K562 (cell line): ENCODE measurements around the gene RAVER2. TPM values are rescaled to one million over a fixed set of nuclear protein-coding genes. Genes with fewer than 3 reads are reported as not detected.

Experiments
- CAMTA2 ChIP-seq: fragments of 250-450 bp; sonication (Bioruptor Pico); conservative IDR thresholded peaks from 2 replicates; pipeline ENCODE4 v1.5.1; 2022
- CTCF ChIP-seq, 3 experiments: IDR thresholded peaks in 2 of 3; conservative IDR thresholded peaks in 1 of 3; 2 replicates each; pipeline ENCODE4 v1.5.1; 2011 to 2012; ENCODE audit warnings: low read length in 3 of 3, mild to moderate bottlenecking in 3 of 3, control low read depth in 2 of 3, improper control_type of control experiment in 1 of 3, inconsistent platforms in 1 of 3, low read depth in 1 of 3, mixed read lengths in 1 of 3, moderate library complexity in 1 of 3; ENCODE audit not compliant: insufficient read depth in 2 of 3
- CTCFL ChIP-seq: IDR thresholded peaks from 2 replicates; pipeline ENCODE4 v1.6.1; 2011; ENCODE audit warnings: borderline replicate concordance, low read depth, mild to moderate bottlenecking, moderate library complexity, low read length; ENCODE audit not compliant: insufficient read depth, poor library complexity, severe bottlenecking
- ETV6 ChIP-seq, 3 experiments: fragments of 150-350 bp in 1 of 3; sonication (generic) in 1 of 3; formaldehyde crosslinking in 1 of 3; IDR thresholded peaks; 2 replicates each; pipeline versions ENCODE4 v1.6.1 to v1.8.0; 2014 to 2022; ENCODE audit warnings: borderline replicate concordance in 2 of 3, low read depth in 2 of 3, antibody characterized with exemption in 1 of 3, low read length in 1 of 3, mild to moderate bottlenecking in 1 of 3, missing genetic modification reagents in 1 of 3
- GABPB1 ChIP-seq: sonication (generic); formaldehyde crosslinking; IDR thresholded peaks from 2 replicates; pipeline ENCODE4 v1.8.0; 2022; ENCODE audit warnings: mild to moderate bottlenecking, missing genetic modification reagents
- HEY1 ChIP-seq: fragments of 250-450 bp; sonication (Bioruptor Pico); IDR thresholded peaks from 2 replicates; pipeline ENCODE4 v1.5.0; 2020; ENCODE audit warnings: mild to moderate bottlenecking, moderate library complexity, borderline replicate concordance
- ID3 ChIP-seq, 2 experiments: fragments of 250-450 bp in 1 of 2; fragments of 450-650 bp in 1 of 2; sonication (Bioruptor Pico) in 1 of 2; IDR thresholded peaks; 2 replicates each; pipeline versions ENCODE4 v1.6.1 to v1.8.0; 2016 to 2021; ENCODE audit warnings: mild to moderate bottlenecking in 2 of 2, moderate library complexity in 2 of 2, missing compliant biosample characterization in 1 of 2, missing genetic modification characterization in 1 of 2
- JUND ChIP-seq, 2 experiments: IDR thresholded peaks; 2 replicates in 1 of 2; 3 replicates in 1 of 2; pipeline ENCODE4 v1.6.1; 2011; ENCODE audit warnings: borderline replicate concordance in 2 of 2, low read depth in 2 of 2, low read length in 2 of 2, improper control_type of control experiment in 1 of 2, missing biosample characterization in 1 of 2, missing genetic modification characterization in 1 of 2, missing genetic modification reagents in 1 of 2
- MYNN ChIP-seq, 2 experiments: sonication (generic); formaldehyde crosslinking in 1 of 2; IDR thresholded peaks; 2 replicates each; pipeline versions ENCODE4 v1.5.0 to v1.6.1; 2016 to 2020; ENCODE audit warnings: antibody characterized with exemption in 1 of 2, missing genetic modification reagents in 1 of 2
- NR4A1 ChIP-seq, 2 experiments: fragments of 250-450 bp in 1 of 2; fragments of 450-650 bp in 1 of 2; sonication (Bioruptor Pico) in 1 of 2; IDR thresholded peaks; 2 replicates each; pipeline versions ENCODE4 v1.4.0 to v1.6.1; 2016 to 2020; ENCODE audit warnings: mild to moderate bottlenecking in 2 of 2, missing compliant biosample characterization in 1 of 2, missing genetic modification characterization in 1 of 2, moderate library complexity in 1 of 2
- SP1 ChIP-seq: sonication (generic); formaldehyde crosslinking; IDR thresholded peaks from 2 replicates; pipeline ENCODE4 v1.8.1; 2022; ENCODE audit warnings: mild to moderate bottlenecking, missing genetic modification reagents
- TAF1 ChIP-seq: IDR thresholded peaks from 2 replicates; pipeline ENCODE4 v1.6.1; 2011; ENCODE audit warnings: mild to moderate bottlenecking, low read length, moderate library complexity; ENCODE audit not compliant: insufficient read depth, control insufficient read depth, severe bottlenecking; ENCODE audit errors: extremely low read depth
- ZBTB2 ChIP-seq: fragments of 450-650 bp; IDR thresholded peaks from 2 replicates; pipeline ENCODE4 v1.6.1; 2016; ENCODE audit warnings: antibody characterized with exemption
- ZKSCAN1 ChIP-seq: fragments of 150-350 bp; IDR thresholded peaks from 2 replicates; pipeline ENCODE4 v1.6.1; 2016; ENCODE audit warnings: low read depth, low read length
- ZNF239 ChIP-seq: fragments of 250-450 bp; sonication (Bioruptor Pico); IDR thresholded peaks from 2 replicates; pipeline ENCODE4 v1.4.0; 2020; ENCODE audit warnings: mild to moderate bottlenecking
- ZNF316 ChIP-seq: fragments of 450-650 bp; IDR thresholded peaks from 2 replicates; pipeline ENCODE4 v1.6.1; 2016
- ZNF699 ChIP-seq: fragments of 250-450 bp; sonication (Bioruptor Pico); IDR thresholded peaks from 2 replicates; pipeline ENCODE4 v1.8.0; 2021; ENCODE audit warnings: mild to moderate bottlenecking, moderate library complexity; ENCODE audit not compliant: insufficient replicate concordance
- polyA plus RNA-seq, 8 experiments: library from polyadenylated mRNA; depleted of rRNA in 4 of 8; stranded (reverse) in 5 of 8; unstranded in 3 of 8; fragments of >200 nt; fragmentation: Nextera tagmentation in 2 of 8; fragmentation: Illumina TruSeq in 1 of 8; extraction: Ambion mirVana in 2 of 8; extraction: Trizol in 1 of 8; gene quantifications; 2 replicates each; pipeline versions ENCODE4 v1.2.1 to v1.2.3, GENCODE V29; 2011 to 2014; ENCODE audit warnings: inconsistent platforms in 1 of 8, missing spikeins in 1 of 8
- total RNA-seq, 7 experiments: library from RNA; depleted of rRNA in 6 of 7; stranded (reverse); fragments of >200 nt in 6 of 7; fragmentation: Illumina TruSeq in 2 of 7; extraction: Trizol in 2 of 7; gene quantifications; 2 replicates each; pipeline versions ENCODE4 v1.2.1 to v1.2.3, GENCODE V29; 2011 to 2021; ENCODE audit warnings: low replicate concordance in 1 of 7

RAVER2 gene
- total and polyA plus RNA-seq, 9 of the 15 experiments (the other 6 are each of a cell fraction or from before 2014, with no cell fraction given), result 1.8 to 6.1 (median 4.4) TPM

GRCh38 chr1:64864018-64864940, 119.4 kb downstream of the RAVER2 start (continued):
- TF ChIP-seq CTCFL, result no peak
- TF ChIP-seq GABPB1 (CRISPR knock-in tag), result peak; percentile 74
- no peak for TF ChIP-seq ZNF699
- peak; percentile 91 for TF ChIP-seq MYNN (IDR thresholded peaks at IDR 0.05)
- TF ChIP-seq MYNN (CRISPR knock-in tag; IDR thresholded peaks at IDR 0.05), result no peak
- TF ChIP-seq ETV6 (IDR thresholded peaks at IDR 0.05; ENCODE audit: borderline replicate concordance in 1 of 2, low read depth in 2 of 2, low read length in 1 of 2), result peak; percentile 99 to 100
- TF ChIP-seq ETV6 (CRISPR knock-in tag; IDR thresholded peaks at IDR 0.05; ENCODE audit: borderline replicate concordance), result no peak
- no peak; the same call in 1 of the 2 replicates for TF ChIP-seq ZNF239
- TF ChIP-seq JUND (IDR thresholded peaks at IDR 0.05; ENCODE audit: borderline replicate concordance, low read depth, low read length), result peak; percentile 79
- no peak; the same call in 2 of the 3 replicates for TF ChIP-seq JUND (tag; IDR thresholded peaks at IDR 0.05; ENCODE audit: borderline replicate concordance, low read depth, low read length)
- TF ChIP-seq TAF1, result peak; percentile 58
- peak in 1 of 3 experiments; percentile 6; a peak in 1 of 6 replicates for TF ChIP-seq CTCF (IDR thresholded peaks at IDR 0.05 in 2 of 3, conservative IDR thresholded peaks at IDR 0.05 in 1 of 3; ENCODE audit: insufficient read depth in 2 of 3, low read depth in 1 of 3, low read length in 3 of 3)
- TF ChIP-seq ZBTB2, result peak; percentile 74; the same call in 1 of the 2 replicates
- TF ChIP-seq ID3 (CRISPR knock-in tag; IDR thresholded peaks at IDR 0.05), result no peak
- TF ChIP-seq ID3 (tag; IDR thresholded peaks at IDR 0.05), result peak; percentile 73; the same call in 1 of the 2 replicates
- peak; percentile 72 for TF ChIP-seq SP1
- no peak; the same call in 1 of the 2 replicates for TF ChIP-seq NR4A1 (CRISPR knock-in tag; IDR thresholded peaks at IDR 0.05)
- TF ChIP-seq NR4A1 (tag; IDR thresholded peaks at IDR 0.05), result no peak
- TF ChIP-seq ZNF316, result no peak
- TF ChIP-seq HEY1 (CRISPR knock-in tag), result 0 out of 2 replicates have a peak, but pooled peaks have one; percentile 7
- 0 out of 2 replicates have a peak, but pooled peaks have one; percentile 23 for TF ChIP-seq CAMTA2
- TF ChIP-seq ZKSCAN1, result peak; percentile 94
